ENCODE data around the gene TFCP2L1. TPM values are rescaled to one million over a fixed set of nuclear protein-coding genes. Genes with fewer than 3 reads are reported as not detected.

TFCP2L1 gene
- total and polyA plus RNA-seq, 2 of the 4 experiments (the other 2 are of a cell fraction), result not detected

- DNase-seq, result no peak
- H2AFZ ChIP-seq (replicated peaks; ENCODE audit: low read length, poor library complexity), result no peak overlapping the region
- H3K79me1 ChIP-seq (ENCODE audit: low read depth in 1 of 2, low read length in 2 of 2), result no peaks in the 10 kb centered on the region
- no peak overlapping the region for H3K14ac ChIP-seq (replicated peaks; ENCODE audit: low read depth, low read length)
- dilution Hi-C loops (cut with HindIII; ENCODE audit: low sequenced_read_pairs, unreplicated experiment) (no loop called here), in situ Hi-C loops (cut with MboI; ENCODE audit: low sequenced_read_pairs) (no loop called here), intact Hi-C loops (cut with micrococcal nuclease) (no loop called here)
- H2BK5ac ChIP-seq (ENCODE audit: low read depth, low read length, poor library complexity, severe bottlenecking), result no peak overlapping the region
- no peak overlapping the region for H4K5ac ChIP-seq (ENCODE audit: low read depth, low read length)
- no peak overlapping the region for H3K27ac ChIP-seq (ENCODE audit: insufficient read depth, low read length)
- H4K8ac ChIP-seq (ENCODE audit: low read depth in 2 of 2, low read length in 2 of 2), result no peak overlapping the region
- ChIA-PET POLR2A (ENCODE audit: unreplicated experiment) (no interaction called here), CTCF (no interaction called here)
- H3K4me2 ChIP-seq (ENCODE audit: low read depth, low read length), result no peak overlapping the region
- H2BK120ac ChIP-seq (ENCODE audit: low read depth, low read length), result no peak overlapping the region
- H2AK9ac ChIP-seq (replicated peaks; ENCODE audit: low read depth, low read length, poor library complexity), result no peak overlapping the region
- BruUV-seq (replicated peaks), result no TSS peak
- no peaks in the 10 kb centered on the region for H4K20me1 ChIP-seq (ENCODE audit: insufficient read depth, low read length)
- no peak overlapping the region for H4K91ac ChIP-seq (ENCODE audit: insufficient read depth, low read depth, low read length)
- no peaks in the 10 kb centered on the region for H3K9me3 ChIP-seq (ENCODE audit: control insufficient read depth, insufficient read depth, low read length)
- TF ChIP-seq MAFK (IDR thresholded peaks at IDR 0.05; ENCODE audit: low read depth, low read length) (no peak), MXI1 (IDR thresholded peaks at IDR 0.05; ENCODE audit: borderline replicate concordance, low read depth, low read length) (no peak), BHLHE40 (IDR thresholded peaks at IDR 0.05; ENCODE audit: low read depth, low read length) (no peak), CTCF (conservative IDR thresholded peaks at IDR 0.05; ENCODE audit: low read depth, low read length) (no peak), SMC3 (IDR thresholded peaks at IDR 0.05; ENCODE audit: low read depth, low read length) (no peak), RFX5 (IDR thresholded peaks at IDR 0.05; ENCODE audit: low read depth, low read length) (no peak), NFE2L2 (IDR thresholded peaks at IDR 0.05; ENCODE audit: low read depth, low read length) (no peak), USF2 (IDR thresholded peaks at IDR 0.05; ENCODE audit: low read depth, low read length) (no peak), RAD21 (IDR thresholded peaks at IDR 0.05; ENCODE audit: low read length) (no peak), MAZ (IDR thresholded peaks at IDR 0.05; ENCODE audit: borderline replicate concordance, low read depth, low read length) (no peak), FOS (IDR thresholded peaks at IDR 0.05; ENCODE audit: low read depth, low read length) (no peak), RCOR1 (IDR thresholded peaks at IDR 0.05; ENCODE audit: insufficient replicate concordance, low read length) (no peak), CHD1 (IDR thresholded peaks at IDR 0.05; ENCODE audit: low read depth, low read length) (no peak), ELK1 (IDR thresholded peaks at IDR 0.05; ENCODE audit: borderline replicate concordance, low read depth, low read length) (no peak)
- no peak overlapping the region for H2BK20ac ChIP-seq (ENCODE audit: low read depth, low read length)
- no peak overlapping the region for H3K56ac ChIP-seq (ENCODE audit: extremely low read depth, insufficient read depth, low read length)
- H3K9ac ChIP-seq (ENCODE audit: low read depth, low read length), result no peak overlapping the region
- H3K23ac ChIP-seq (ENCODE audit: low read depth, low read length), result no peak overlapping the region
- no peaks in the 10 kb centered on the region for H3K4me1 ChIP-seq (ENCODE audit: control insufficient read depth, insufficient read depth, low read length)
- WGBS, 2 experiments (ENCODE audit: extremely low coverage in 2 of 2, insufficient read length in 1 of 2), result 11% methylated on average over 4 of the region's 13 CpGs; no CpG with 5 or more reads in 1 of the 2 experiments
- no peak overlapping the region for H3K4me3 ChIP-seq (ENCODE audit: insufficient read depth, low read depth, low read length)
- H2AK5ac ChIP-seq (ENCODE audit: low read depth, low read length), result no peak overlapping the region
- no peak overlapping the region for H3K4ac ChIP-seq (ENCODE audit: low read depth, low read length)
- no peaks in the 10 kb centered on the region for H3K36me3 ChIP-seq (ENCODE audit: control insufficient read depth, insufficient read depth, low read length)
- no peak overlapping the region for H3K18ac ChIP-seq (ENCODE audit: low read depth, low read length)
- no peak for ATAC-seq (ENCODE audit: low read depth)
- no peak overlapping the region for H2BK15ac ChIP-seq (ENCODE audit: low read depth, low read length)
- peaks cover 60% of the 10 kb centered on the region for H3K27me3 ChIP-seq (ENCODE audit: control insufficient read depth, insufficient read depth, low read length)
- H3K9me1 ChIP-seq (ENCODE audit: insufficient read depth, low read length), result no peaks in the 10 kb centered on the region
Observed at GRCh38 chr2:121282800-121283385, 2.1 kb downstream of the TFCP2L1 start.
